ENCODE data around the gene SEMA4D.
"Not testable (repeated sequence)": the region's sequence is repeated elsewhere in the genome, so short reads cannot be mapped to it uniquely, and the experiment has no call there.

The SEMA4D gene

DNA sequence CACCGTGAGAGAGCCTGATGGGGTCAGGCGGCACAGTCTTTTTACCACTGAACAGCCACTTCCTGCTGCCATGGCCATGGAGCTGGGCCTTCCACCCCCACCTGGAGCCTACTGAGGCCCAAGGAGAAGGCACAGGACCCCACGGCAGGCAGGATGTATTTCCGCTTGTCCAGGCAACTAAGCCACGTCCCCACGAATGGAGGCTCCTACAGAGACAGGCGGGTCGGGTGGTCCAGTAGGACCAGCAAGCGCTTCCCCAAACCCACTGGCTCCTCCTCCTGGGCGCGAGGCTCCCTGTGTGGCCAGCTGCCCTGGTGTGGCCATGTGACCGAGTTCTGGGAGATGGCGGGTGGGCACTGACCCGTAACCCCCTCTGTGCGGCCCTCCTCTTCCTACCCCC, 113.1 kb downstream of the SEMA4D start:
- no peak for DNase-seq (ENCODE audit: low read depth)

DNA sequence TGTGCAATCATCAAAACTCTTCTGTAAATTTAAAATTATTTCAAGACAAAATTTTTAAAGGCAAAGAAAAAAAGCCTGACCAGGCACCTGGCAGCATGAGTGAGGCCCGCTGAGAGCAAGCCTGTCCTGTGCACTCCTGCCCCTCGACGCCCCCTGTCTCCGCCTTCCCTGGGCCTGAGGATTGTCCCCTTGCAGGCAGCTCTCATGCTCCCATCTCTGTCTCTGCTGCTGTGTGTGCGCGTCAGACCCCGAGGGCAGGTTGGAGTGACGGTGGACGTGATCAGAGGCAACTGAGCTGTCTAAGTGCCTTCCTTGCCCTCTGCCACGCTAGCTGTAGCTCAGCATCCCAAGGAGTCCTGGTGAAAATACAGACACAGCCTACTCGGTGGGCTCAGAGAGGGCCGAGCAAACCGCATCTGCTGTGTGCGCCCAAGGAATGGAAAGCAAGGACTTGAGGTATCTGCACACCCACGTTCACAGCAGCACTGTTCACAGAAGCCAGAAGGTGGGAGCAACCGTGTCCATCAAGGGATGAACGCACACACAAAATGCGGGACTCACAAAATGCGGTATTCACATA, 114.1 kb downstream of the SEMA4D start:
- no peak for DNase-seq (ENCODE audit: low read depth)

DNA sequence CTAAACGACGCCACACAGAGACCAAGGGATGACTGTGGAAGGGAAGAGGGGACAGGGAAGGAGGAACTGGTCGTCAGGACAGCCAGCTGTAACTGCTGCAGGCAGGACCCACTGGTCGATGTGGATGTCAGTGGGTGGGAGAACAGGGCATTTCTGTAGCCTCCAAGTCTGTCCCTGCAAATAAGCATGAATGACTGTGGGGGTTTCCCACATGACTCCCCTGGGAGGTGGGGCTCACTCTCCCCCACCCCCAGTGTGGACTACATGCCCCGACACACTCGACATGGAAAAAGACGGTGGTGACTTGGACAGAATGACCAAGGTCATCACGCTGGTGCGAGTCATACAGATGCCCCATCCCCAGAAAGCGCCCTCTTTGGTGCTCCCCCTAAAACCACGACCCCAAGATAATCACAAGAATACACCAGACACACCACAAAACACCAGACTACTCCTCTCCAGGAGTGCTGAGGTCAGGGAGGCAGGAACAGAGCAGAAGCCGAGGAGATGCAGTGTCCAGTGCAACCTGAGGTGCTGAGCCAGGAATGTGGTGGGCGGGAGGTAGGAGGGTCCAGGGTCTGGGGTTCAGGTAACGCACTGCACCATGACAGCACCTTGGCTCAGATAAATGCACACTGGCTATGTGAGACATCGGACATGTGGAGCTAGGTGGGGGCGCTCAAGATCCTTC, 114.7 kb downstream of the SEMA4D start:
- no peak for DNase-seq (ENCODE audit: low read depth)

DNA sequence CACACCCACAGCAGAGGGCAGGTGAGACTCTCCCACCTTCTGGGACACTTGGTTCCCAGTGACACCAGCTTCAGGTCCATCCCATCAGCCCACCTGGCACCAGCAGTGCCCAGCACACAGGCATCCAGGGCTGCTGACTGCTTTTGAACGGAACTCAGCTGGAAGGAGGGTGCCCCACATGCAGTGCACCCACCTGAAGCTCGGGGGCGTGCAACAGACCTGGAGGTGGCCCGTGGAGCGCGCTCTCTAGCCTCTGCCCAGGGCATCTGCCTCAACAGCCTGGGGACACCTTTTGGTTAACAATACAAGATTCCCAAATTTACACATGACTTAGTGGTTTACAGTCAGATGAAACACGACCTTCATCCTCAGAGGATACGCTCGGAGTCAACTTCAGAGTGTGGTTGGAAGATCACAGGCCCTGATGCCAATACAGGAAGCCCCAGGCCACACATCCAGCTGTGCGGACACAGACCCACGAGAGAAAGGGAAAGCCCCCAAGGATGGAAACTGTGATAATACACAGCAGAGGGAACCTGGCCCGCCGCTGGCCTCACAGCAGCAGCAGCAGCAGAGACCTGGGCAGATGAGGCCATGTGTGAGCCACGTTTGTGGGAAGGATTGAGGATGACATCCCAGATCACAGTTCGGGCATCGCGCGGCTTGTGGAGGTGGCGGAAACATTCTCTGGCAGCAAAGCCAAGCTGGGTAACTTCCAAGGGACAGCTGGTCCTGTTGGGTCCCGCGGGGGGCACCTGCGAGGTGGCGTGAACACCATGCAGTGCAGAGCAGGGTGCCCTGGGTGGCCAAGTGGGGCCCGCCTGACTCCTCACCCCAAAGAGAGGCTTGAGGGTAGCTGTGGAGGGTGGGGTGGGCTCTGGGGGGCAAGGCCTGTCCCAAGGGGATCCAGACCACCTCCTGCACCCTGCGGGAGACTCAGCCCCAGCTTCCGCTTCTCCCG, 115.6 kb downstream of the SEMA4D start:
- DNase-seq (ENCODE audit: low read depth) = no peak

DNA sequence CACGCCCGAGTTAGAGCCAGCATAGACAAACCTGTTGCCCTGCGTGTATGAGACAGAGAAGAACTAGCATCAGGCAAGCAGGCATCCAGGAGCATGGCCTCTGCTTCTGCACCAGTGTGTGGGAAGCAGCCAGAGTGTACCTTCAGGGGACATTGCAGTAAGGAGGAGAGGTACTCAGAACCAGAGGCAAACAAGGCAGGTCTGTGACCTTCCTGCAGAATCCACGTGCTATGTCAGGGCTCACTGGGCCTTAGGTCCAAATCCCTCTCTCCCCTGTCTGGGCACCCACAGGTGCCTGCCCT, 116.7 kb downstream of the SEMA4D start:
- no peak for DNase-seq (ENCODE audit: low read depth)

DNA sequence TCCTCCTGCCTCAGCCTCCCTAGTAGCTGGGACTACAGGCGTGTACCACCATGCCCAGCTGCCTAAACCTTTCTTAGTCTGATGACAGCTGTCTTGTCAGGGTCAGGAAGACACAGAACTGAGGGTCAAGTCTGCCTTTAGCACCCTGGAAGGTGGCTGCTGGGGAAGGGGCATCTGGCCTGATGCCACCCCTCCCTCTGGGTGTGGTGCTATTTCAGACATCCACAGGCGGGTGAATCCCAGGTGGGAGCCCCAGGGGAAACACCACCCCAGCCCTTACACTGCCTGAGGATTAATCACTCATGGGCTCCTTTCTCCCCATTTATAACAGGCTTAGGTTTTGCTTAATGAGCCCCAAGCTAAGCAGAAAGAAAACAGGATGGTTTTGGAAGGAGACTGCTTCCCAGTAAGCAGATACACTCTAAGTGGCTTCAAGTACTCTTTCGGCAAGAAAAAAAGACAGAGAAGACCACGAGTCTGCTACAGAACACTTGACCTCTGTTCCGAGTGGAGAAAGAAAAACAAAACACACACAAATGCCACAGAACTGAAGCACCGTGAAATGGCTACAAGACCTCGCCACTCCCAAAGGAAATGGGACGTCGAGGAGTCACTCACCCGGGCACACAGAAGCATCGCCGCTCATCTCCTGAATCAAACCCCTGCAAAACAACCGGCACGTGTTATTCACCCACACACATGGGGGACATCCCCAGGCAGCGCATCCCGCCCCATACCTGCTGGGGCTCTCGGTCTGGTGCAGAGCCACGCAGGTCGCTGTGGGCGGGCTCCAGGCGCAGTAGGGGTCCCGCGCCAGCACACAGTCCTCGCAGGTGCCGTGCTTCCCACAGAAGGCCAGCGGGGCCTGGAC, 117.2 kb downstream of the SEMA4D start:
- DNase-seq (ENCODE audit: low read depth) = no peak

DNA sequence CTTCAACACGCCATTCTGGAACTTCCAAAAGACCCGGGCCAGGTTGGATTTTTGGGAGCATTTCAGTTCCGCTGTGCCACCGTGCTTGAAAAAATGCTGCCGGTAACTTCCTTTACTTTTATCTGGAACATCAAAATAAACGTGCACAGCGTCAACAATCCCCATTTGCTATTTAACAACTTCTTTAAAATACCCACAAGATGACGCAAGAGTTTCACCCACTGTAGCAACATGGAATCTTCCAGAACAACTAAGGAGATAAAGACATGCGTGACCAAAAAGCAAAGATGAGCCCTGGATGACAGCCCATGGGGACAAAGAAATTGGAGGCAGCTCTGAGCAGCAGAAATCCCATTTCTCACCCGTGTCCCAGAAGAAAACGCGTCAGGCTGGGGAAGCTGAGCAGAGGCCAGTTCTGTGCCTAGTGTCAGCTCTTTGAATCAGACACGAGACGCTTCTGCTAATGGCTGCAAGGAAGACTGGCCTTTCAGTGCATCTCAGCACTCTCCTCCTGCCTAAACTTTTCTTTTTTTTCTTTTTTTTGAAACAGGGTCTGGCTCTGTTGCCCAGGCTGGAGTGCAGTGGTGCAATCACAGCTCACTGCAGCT, 118.3 kb downstream of the SEMA4D start:
- DNase-seq (ENCODE audit: low read depth) = no peak

DNA sequence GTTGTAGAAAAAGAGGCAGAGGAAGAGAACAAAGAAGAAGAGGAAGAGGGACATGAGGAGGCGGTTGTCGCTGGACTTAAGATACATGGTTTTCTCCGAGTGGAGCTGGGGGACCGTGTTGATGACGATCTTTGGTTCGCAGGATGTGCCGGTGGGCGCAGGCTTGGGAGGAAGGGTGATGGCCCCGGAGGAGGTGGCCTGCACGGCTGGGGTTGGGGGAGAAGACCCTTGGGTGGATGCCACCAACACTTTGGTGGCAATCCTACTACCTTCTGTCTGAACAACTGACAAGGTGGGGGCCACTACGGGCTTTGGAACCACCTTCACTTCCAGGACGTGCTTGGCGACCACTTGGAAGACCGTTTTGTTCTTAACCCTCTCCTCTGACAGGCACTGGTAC, 118.9 kb downstream of the SEMA4D start:
- no peak for DNase-seq (ENCODE audit: low read depth)

DNA sequence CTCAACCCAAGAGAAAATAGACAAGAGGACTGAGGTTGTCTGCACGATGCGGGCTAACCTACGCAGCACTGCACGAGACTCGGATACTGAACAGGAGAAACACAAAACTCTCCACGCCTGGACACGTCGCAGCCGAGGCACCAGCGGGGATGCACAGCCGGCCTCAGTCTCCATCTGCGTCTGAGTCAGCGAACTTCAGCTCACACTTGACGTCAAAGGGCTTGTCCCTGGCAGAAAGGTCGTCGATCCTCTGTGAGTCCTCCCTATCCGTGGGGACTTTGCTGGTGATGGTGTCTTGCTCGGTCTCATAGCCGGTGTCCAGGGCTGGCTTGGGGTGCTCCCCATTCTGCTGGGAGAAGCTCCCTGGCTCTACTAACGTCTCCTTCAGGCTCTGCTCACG, 119.4 kb downstream of the SEMA4D start:
- no peak for DNase-seq (ENCODE audit: low read depth)

DNA sequence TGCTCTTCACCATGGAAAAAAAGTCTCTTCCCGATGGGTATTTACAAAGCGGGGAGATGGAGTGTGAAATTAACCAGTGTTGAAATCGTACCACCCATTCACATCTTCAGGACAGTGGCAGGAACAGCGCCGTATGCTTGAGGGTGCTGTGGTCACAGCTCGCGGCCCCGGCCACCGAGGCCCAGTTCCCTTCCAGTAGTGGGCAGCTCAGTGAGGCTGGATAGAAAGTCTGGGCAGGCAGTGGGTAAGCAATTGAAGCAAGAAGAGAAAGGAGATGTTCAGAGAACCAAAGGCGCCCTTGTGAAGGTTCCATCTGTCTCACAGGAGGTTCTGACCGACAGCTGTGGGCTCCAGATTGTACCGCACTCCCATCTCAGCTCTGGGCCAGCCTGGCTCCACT, 120.5 kb downstream of the SEMA4D start:
- DNase-seq (ENCODE audit: low read depth) = no peak

DNA sequence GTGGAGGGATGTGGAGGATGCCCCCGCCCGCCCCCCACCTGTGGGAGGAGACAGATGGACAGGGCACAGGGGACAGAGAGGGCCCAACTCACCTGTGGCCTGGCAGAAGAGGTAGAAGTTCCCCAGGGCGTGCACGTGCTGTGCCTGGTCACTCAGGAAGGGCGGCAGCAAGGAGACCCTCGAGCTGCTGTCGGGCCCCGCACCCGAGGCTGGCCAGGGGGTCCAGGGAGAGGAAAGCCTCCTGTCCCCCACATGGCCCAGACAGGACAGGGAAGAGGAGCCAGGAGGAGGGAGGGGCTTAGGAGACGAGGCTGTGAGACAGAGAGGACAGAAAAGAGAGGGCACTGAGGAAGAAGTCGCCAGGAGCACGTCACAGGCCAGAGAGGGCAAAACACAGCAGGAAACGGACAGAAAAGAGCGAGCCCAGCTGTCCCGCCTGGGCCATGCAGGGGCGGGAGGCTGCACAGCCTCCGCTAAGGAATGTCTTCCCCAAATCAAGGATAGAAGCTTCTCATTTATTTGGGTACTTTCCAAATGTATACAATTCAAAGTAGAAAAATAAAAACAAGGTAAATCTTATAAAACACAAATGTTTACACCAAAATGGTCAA, 121.1 kb downstream of the SEMA4D start:
- DNase-seq (ENCODE audit: low read depth) = no peak

DNA sequence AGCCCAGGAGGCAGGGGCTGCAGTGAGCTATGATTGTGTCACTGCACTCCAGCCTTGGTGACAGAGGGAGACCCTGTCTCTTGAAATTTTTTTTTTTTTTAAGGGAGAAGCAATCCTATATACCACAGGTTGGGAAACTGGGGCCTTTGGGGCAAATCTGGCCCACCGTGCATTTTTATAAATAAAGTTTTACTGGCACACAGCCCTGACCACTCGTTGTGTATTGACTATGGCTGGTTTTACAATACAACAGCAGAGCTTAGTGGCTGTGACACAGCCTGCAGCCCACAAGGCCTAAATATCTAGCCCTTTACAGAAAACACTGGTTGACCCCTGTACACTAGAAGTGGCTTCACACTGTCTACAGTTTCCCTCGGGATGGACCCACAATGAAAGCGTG, 121.6 kb downstream of the SEMA4D start:
- no peak for DNase-seq (ENCODE audit: low read depth)

DNA sequence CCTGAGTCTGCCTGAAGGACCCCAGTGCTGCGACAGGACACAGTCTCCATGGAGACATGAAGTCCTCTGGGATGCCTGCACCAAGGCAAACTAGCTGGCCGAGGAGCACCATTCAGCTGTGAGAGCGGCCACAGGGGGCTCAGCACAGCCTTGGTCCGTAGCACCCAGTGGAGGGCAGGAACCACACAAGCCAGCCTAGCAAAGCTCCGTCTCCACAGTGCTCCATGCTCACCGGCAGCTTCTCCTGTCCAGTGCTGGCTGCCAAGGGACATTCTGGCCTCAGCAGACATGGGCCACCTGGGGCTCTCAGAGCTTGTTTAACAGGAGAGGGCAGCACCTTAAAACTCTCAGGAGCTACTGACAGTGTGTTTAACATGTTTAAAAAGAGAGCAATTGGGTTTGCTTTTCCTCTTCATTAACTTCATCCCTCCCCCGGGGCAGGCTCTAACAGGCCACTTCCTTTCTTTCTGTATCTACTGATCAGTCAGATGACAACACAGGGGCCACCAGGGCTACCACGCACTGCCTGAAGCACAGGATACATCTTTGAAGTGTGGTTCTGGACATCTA, 122.6 kb downstream of the SEMA4D start:
- DNase-seq (ENCODE audit: low read depth) = no peak

DNA sequence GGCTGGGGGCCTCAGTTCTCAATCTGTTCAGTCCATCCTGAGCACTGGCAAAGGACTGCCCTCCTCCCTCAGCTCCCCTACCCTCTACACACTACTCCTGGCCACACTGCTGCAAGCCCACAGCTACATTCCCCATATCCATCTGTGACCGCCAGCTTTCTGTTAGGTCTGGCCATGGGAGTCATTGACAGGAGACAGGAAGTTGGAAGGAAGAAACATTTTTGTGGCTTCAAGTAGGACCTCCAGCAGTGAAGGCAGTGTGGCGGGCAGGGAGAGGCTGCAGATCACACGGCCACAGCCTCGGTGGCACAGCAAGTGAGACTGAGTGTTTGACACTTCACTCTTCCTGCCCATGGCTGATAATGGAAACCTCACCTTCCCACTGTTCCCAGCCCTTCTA, 123.7 kb downstream of the SEMA4D start:
- DNase-seq (ENCODE audit: low read depth) = no peak

DNA sequence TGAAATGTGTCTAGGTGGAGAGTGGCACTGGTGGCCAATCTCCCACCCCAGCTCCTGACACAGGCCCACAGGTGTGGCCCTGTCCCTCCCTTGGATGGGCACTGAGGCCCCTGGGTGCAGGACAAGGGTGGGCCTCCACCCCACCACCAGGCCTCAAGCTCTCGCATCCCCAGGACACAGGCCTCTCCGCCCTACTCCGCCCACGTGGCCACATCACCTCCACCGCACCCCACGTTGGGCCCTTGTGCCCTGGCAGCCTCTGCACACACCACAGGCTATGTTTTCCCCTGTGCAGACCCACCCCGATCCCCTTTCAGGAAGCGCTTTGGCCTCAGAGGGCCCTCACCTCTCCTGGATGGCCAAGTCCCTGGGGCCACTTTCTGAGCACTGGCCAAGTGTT, 124.9 kb downstream of the SEMA4D start:
- DNase-seq (ENCODE audit: low read depth) = no peak

DNA sequence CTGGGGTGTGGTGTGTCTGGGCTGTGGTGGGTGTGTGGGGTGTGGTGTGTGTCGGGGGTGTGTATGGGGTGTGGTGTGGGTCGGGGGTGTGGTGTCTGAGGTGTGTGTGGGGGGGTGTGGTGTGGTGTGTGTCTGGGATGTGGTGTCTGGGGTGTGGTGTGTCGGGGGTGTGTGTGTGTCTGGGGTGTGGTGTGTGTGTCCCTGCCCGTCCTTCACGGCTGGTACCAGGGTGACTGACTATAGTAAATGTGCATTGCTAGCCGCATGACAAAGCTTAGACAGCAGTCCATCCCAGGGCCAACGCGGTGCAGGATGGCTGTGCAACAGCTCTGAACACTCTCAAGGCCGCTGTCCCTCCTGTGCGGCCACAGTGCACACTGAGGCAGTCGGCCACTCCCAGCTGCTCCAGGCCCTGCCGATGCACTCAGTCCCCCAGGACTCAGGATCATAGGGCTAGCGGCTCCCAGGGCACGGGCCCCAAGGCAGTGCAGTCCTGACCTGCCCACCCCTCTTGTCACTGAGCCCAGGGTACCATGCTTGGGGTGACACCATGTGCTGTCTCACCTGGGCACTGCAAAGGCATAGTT, 125.6 kb downstream of the SEMA4D start:
- peak; percentile 24 for DNase-seq (ENCODE audit: low read depth)

DNA sequence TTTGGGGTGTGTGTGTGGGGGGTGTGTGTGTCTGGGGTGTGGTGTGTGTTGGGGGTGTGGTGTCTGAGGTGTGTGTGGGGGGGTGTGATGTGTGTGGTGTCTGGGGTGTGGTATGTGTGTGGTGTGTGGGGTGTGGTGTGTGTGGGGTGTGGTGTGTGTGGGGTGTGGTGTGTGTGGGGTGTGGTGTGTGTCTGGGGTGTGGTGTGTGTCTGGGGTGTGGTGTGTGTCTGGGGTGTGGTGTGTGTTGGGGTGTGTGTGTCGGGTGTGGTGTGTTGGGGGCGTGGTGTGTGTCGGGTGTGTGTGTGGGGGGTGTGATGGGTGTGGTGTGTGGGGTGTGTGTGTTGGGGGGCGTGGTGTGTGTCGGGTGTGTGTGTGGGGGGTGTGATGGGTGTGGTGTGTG, 126.1 kb downstream of the SEMA4D start:
- DNase-seq (ENCODE audit: low read depth) = not testable (repeated sequence)

DNA sequence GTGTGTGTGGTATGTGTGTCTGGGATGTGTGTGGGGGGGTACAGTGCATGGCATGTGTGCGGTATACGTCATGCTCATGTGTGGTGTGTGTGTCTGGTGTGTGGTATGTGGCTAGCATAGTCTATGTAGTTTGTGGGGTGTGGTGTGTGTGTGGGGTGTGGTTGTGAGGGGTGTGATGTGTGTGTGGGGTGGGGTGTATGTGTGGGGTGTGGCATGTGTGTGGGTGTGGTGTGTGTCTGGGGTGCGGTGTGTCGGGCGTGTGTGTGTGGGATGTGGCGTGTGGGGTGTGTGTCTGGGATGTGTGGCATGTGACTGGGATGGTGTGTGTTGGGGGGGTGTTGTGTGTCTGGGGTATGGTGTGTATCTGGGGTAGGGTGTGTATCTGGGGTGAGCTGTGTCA, 127.3 kb downstream of the SEMA4D start:
- DNase-seq (ENCODE audit: low read depth) = no peak

DNA sequence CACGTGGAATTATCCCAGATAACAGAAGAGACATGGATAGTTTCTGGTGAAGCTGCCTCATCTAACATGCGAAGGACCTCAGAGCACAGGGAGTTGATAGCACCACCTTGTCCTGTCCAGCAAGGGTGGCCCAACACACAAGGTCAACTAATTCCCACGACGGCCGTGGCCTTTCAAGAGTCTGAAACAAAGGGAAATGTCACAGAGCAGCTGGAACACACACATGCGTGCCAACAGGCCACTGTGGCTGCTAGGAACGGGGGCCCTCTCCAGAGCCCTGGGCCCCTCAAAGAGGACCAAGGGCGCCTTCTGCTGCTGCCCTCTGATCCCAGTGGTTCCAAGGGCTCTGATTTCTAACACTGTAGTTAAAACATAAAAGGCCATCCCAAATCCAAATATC, 128.9 kb downstream of the SEMA4D start:
- no peak for DNase-seq (ENCODE audit: low read depth)

DNA sequence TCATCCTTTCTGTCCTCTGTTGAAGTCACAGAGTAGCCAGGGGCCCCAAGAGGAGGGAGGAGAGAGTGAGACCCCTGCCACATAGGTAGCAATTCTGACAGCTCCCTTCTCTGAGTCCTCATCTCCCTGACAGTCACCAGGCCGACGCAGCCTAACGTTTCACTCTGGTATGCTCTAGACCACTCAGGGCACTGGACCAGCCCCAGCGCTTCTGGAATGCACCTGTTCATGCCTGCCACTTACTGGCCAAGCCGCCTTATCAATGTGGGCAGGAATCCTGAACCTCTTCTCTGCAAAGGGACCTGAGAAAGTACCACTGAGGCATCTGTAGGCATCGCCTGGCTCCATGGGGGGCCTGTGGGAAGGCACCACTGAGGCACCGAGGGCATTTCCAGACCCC, 129.4 kb downstream of the SEMA4D start:
- no peak for DNase-seq (ENCODE audit: low read depth)

Data from activated T-helper 1 cell treated with Interleukin-2 at 50 U/mL for 16 hours (primary cell).